Body of pancreas (tissue), 4 donors: ENCODE results near the gene SRGAP1.

Source experiments
- CTCF ChIP-seq, 7 experiments: fragments of 450-650 bp in 4 of 7; fragments of 200-600 bp in 3 of 7; sonication (generic) in 3 of 7; IDR thresholded peaks; one replicate each; pipeline ENCODE4 v1.5.1; 2016 to 2019; ENCODE audit warnings: antibody characterized with exemption in 7 of 7
- POLR2A ChIP-seq, 3 donors: fragments of 450-650 bp; IDR thresholded peaks; one replicate each; pipeline ENCODE4 v1.6.1; 2016; ENCODE audit warnings: antibody characterized with exemption in 3 of 3, mild to moderate bottlenecking in 2 of 3

GRCh38 chr12:63958876-63959580 lies 114.5 kb downstream of the SRGAP1 start:
- TF ChIP-seq POLR2A (IDR thresholded peaks at IDR 0.05): no peak
- TF ChIP-seq CTCF (IDR thresholded peaks at IDR 0.05): no peak
